Loucy (cell line): Measurements from ENCODE around the gene SIM2.

ENCODE experiments used
- CTCF ChIP-seq: fragments of 200-600 bp; sonication (generic); conservative IDR thresholded peaks from 2 replicates; pipeline ENCODE4 v1.5.1; 2014; ENCODE audit warnings: mild to moderate bottlenecking, antibody characterized with exemption, low read length
- EZH2phosphoT487 ChIP-seq: fragments of 200-600 bp; IDR thresholded peaks from 2 replicates; pipeline ENCODE4 v1.6.1; 2018; ENCODE audit warnings: antibody characterized with exemption, mild to moderate bottlenecking, moderate library complexity, borderline replicate concordance

- TF ChIP-seq CTCF = no peak
- no peak for TF ChIP-seq EZH2phosphoT487
These were observed 20.7 kb downstream of the SIM2 start for GRCh38 chr21:36719614-36720013.
